Endodermal cell (in vitro differentiated cells): ENCODE data around the gene CAVIN4. TPM values are rescaled to one million over a fixed set of nuclear protein-coding genes. Genes with fewer than 3 reads are reported as not detected.

ENCODE experiments used
- DNase-seq: peaks from one replicate; pipeline ENCODE4 v3.0.0-alpha.2; 2017
- H3K27ac ChIP-seq: 2 replicates; pipeline ENCODE4 v1.5.1; 2013; ENCODE audit warnings: mild to moderate bottlenecking, low read depth, low read length, moderate library complexity
- H3K27me3 ChIP-seq: 2 replicates; pipeline ENCODE4 v1.6.1; 2013; ENCODE audit warnings: mild to moderate bottlenecking, low read length, moderate library complexity; ENCODE audit not compliant: insufficient read depth, control insufficient read depth, poor library complexity, severe bottlenecking
- H3K36me3 ChIP-seq: 2 replicates; pipeline ENCODE4 v1.7.0; 2013; ENCODE audit warnings: mild to moderate bottlenecking, low read length, moderate library complexity; ENCODE audit not compliant: control insufficient read depth, insufficient read depth
- H3K4me1 ChIP-seq: one replicate; pipeline ENCODE4 v1.7.0; 2013; ENCODE audit warnings: low read length; ENCODE audit not compliant: control insufficient read depth, insufficient read depth
- H3K4me3 ChIP-seq: 2 replicates; pipeline ENCODE4 v1.5.1; 2013; ENCODE audit warnings: mild to moderate bottlenecking, low read length, moderate library complexity
- H3K9ac ChIP-seq: 2 replicates; pipeline ENCODE4 v1.6.1; 2013; ENCODE audit warnings: mild to moderate bottlenecking, low read length, moderate library complexity; ENCODE audit not compliant: poor library complexity, severe bottlenecking; ENCODE audit errors: extremely low read depth
- H3K9me3 ChIP-seq: 2 replicates; pipeline ENCODE4 v1.6.1; 2013; ENCODE audit warnings: mild to moderate bottlenecking, low read length, moderate library complexity; ENCODE audit not compliant: control insufficient read depth
- H3K27ac Mint-ChIP-seq: 2 replicates; pipeline ENCODE4 v1.8.0; 2020; ENCODE audit warnings: mixed read lengths
- H3K27me3 Mint-ChIP-seq: 2 replicates; pipeline ENCODE4 v1.8.0; 2021; ENCODE audit warnings: mild to moderate bottlenecking, mixed read lengths; ENCODE audit not compliant: insufficient read depth
- H3K36me3 Mint-ChIP-seq: 2 replicates; pipeline ENCODE4 v1.8.0; 2020; ENCODE audit warnings: low read depth, mixed read lengths
- H3K4me1 Mint-ChIP-seq: 2 replicates; pipeline ENCODE4 v1.8.0; 2020; ENCODE audit warnings: mixed read lengths
- H3K4me3 Mint-ChIP-seq: 2 replicates; pipeline ENCODE4 v1.8.0; 2020; ENCODE audit warnings: mild to moderate bottlenecking, moderate library complexity, mixed read lengths
- H3K9me3 Mint-ChIP-seq: 2 replicates; pipeline ENCODE4 v1.8.0; 2020; ENCODE audit warnings: mild to moderate bottlenecking, mixed read lengths
- WGBS, 2 experiments: methylation state at CpG; one replicate each; pipeline versions ENCODE4 v1.1.5 to v1.1.7; 2013; ENCODE audit warnings: missing lambda C conversion rate in 2 of 2, mixed read lengths in 1 of 2; ENCODE audit not compliant: insufficient coverage in 1 of 2, insufficient read length in 1 of 2; 5-methylcytosine and 5-hydroxymethylcytosine counted together
- total RNA-seq, 2 donors: library from RNA; stranded (reverse); fragmentation: NEBNext Ultra II Directional in 1 of 2; extraction: Animal tissue kit (Norgen Biotek cat#: 25700) in 1 of 2; gene quantifications; 2 replicates in 1 of 2; 3 replicates in 1 of 2; pipeline ENCODE4 v1.2.1, GENCODE V29; 2021
- TF ChIP-seq, protein P1 (sequence below): fragments of 200-600 bp; sonication (generic); conservative IDR thresholded peaks from 2 replicates; pipeline ENCODE4 v1.5.0; 2021; ENCODE audit warnings: antibody characterized with exemption, mild to moderate bottlenecking

Gene CAVIN4
- total RNA-seq, 2 donors from 2014 or later: 9.0 to 10.1 TPM

DNA sequence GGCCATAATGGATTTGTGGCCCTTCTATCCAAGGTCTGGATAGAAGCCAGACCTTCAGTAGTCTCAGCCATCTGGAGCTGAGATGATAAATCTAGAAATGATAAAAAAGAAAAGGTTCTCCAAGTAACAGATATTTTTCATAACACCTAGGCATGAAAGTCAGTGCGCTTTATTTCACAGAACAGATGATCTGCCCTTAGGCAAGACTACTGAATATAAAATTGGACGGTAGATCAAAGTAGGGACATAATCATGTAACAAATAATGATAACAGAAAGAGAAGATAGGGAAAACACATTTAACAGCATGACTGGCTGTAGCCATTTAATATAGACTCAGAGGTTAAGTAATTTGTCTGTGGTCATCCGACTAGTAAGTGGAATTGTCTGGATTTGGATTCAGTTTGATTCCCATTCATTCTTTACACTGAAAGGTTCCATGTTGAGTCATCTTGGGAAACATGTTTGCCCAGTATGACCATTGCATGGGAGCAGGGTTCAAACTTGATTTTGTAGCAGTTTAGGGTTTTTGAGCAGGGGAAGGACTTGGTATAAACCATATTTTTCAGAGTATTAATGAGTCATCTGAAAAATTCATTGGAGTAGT lies 4.1 kb upstream of the CAVIN4 start:
- no peaks in the 10 kb centered on the region for H3K27me3 Mint-ChIP-seq
- H3K36me3 ChIP-seq: peaks cover 66% of the 10 kb centered on the region

DNA sequence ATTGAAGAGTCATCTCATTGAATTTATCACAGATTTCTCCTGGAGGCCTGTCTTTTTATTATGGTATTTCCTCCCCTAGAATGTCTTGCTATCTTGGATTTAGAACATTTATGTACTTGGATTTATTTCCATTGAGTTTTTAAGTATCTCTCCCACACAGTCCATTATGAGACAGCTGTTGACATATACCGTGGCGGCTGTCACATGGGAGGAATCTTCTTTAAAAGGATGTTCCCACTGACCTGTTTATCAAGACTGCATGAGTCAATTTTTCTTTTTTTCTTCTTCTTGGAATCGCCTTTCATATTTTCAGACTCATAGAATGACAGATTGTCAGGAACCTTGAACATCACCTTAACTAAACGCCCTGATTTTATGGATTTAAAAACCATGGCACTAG lies 2.9 kb upstream of the CAVIN4 start:
- Mint-ChIP-seq H3K27ac (no peak overlapping the region), H3K27me3 (no peaks in the 10 kb centered on the region), H3K4me1 (no peaks in the 10 kb centered on the region), H3K4me3 (no peak overlapping the region), H3K36me3 (peaks cover 50% of the 10 kb centered on the region), H3K9me3 (no peaks in the 10 kb centered on the region)
- Histone ChIP-seq H3K36me3 (peaks cover 57% of the 10 kb centered on the region), H3K27me3 (no peaks in the 10 kb centered on the region), H3K27ac (no peak overlapping the region), H3K9me3 (no peaks in the 10 kb centered on the region), H3K4me1 (no peaks in the 10 kb centered on the region), H3K4me3 (no peak overlapping the region), H3K9ac (no peak overlapping the region)
- TF ChIP-seq, protein P1, sequence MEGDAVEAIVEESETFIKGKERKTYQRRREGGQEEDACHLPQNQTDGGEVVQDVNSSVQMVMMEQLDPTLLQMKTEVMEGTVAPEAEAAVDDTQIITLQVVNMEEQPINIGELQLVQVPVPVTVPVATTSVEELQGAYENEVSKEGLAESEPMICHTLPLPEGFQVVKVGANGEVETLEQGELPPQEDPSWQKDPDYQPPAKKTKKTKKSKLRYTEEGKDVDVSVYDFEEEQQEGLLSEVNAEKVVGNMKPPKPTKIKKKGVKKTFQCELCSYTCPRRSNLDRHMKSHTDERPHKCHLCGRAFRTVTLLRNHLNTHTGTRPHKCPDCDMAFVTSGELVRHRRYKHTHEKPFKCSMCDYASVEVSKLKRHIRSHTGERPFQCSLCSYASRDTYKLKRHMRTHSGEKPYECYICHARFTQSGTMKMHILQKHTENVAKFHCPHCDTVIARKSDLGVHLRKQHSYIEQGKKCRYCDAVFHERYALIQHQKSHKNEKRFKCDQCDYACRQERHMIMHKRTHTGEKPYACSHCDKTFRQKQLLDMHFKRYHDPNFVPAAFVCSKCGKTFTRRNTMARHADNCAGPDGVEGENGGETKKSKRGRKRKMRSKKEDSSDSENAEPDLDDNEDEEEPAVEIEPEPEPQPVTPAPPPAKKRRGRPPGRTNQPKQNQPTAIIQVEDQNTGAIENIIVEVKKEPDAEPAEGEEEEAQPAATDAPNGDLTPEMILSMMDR: no peak
- no peak for DNase-seq
- 67 to 70% methylated on average over 3 to 4 of the region's 4 CpGs for WGBS, 2 experiments

More for the DNA sequence above, 4.1 kb upstream of the CAVIN4 start:
- no peak overlapping the region for H3K4me3 Mint-ChIP-seq
- Histone ChIP-seq H3K4me1 (no peaks in the 10 kb centered on the region), H3K9ac (no peak overlapping the region), H3K4me3 (no peak overlapping the region), H3K27ac (no peak overlapping the region), H3K27me3 (no peaks in the 10 kb centered on the region), H3K9me3 (peaks cover 4% of the 10 kb centered on the region)
- H3K9me3 Mint-ChIP-seq: peaks cover 7% of the 10 kb centered on the region
- peaks cover 55% of the 10 kb centered on the region for H3K36me3 Mint-ChIP-seq
- WGBS, 2 experiments: 93 to 100% methylated on average over 2 to 3 of the region's 3 CpGs
- no peaks in the 10 kb centered on the region for H3K4me1 Mint-ChIP-seq
- TF ChIP-seq, protein P1: no peak
- H3K27ac Mint-ChIP-seq: no peak overlapping the region
- no peak for DNase-seq

DNA sequence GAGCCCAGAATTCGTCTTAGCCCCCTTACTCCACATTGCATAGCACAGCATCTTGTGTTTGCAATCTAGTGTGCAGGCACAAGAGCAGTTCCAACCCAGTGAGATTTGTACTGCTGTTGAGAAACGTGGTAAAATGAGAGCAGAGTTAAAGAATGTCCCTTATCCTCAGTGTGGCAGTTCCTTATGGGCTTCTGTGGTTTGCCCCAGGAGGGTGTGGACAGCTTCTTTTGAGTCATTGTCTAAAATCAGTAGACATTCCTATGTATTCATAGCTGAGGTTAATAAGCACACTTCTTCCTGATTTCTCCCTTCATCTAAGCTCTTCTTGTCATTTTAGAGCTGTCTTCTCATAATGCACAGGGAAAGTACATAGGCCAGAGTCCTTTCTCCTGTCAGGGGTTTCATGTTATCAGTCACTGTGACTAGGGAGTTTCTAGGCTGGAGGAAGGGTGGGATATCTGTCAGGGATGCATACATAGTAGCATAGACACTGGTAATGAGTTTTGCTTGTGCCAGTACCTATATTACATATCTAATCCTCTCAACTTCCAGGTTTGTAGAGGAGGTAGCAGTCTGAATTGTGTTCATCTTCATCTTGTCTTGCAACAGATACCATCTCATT lies 2.0 kb upstream of the CAVIN4 start:
- Histone ChIP-seq H3K4me1 (no peaks in the 10 kb centered on the region), H3K27me3 (no peaks in the 10 kb centered on the region), H3K4me3 (no peak overlapping the region), H3K9ac (no peak overlapping the region), H3K9me3 (no peaks in the 10 kb centered on the region), H3K27ac (no peak overlapping the region), H3K36me3 (peaks cover 64% of the 10 kb centered on the region)
- H3K36me3 Mint-ChIP-seq: peaks cover 48% of the 10 kb centered on the region
- H3K4me3 Mint-ChIP-seq: no peak overlapping the region
- no peak overlapping the region for H3K27ac Mint-ChIP-seq
- no peak for DNase-seq
- WGBS, 2 experiments: 72 to 100% methylated on average over 1 to 2 of the region's 2 CpGs
- TF ChIP-seq, protein P1: no peak
- no peaks in the 10 kb centered on the region for H3K27me3 Mint-ChIP-seq
- H3K4me1 Mint-ChIP-seq: no peaks in the 10 kb centered on the region
- H3K9me3 Mint-ChIP-seq: no peaks in the 10 kb centered on the region
